ENCODE results near the gene KLF13. TPM values are rescaled to one million over a fixed set of nuclear protein-coding genes. Genes with fewer than 3 reads are reported as not detected.

Gene KLF13
- total RNA-seq, 1 experiment from 2014 or later: 14.1 TPM

- no peaks in the 10 kb centered on the region for H3K36me3 Mint-ChIP-seq (ENCODE audit: insufficient read depth, unreplicated experiment)
- DNase-seq: no peak
- intact Hi-C loops (cut with micrococcal nuclease; ENCODE audit: unreplicated experiment): no loop called here
- no peak overlapping the region for H3K4me3 Mint-ChIP-seq (ENCODE audit: low read depth, unreplicated experiment)
- CTCF ChIA-PET: interaction anchor here (0.6 kb wide), 1 partner anchor 146 kb away, joined by 4 read pairs; no protein-coding TSS in a partner anchor
- H3K27ac Mint-ChIP-seq (ENCODE audit: unreplicated experiment): no peak overlapping the region
- TF ChIP-seq CTCF (IDR thresholded peaks at IDR 0.05; ENCODE audit: unreplicated experiment): no peak
- H3K27me3 Mint-ChIP-seq (ENCODE audit: unreplicated experiment): no peaks in the 10 kb centered on the region
- BruUV-seq (replicated peaks): no TSS peak
- H3K9me3 Mint-ChIP-seq (ENCODE audit: low read depth, unreplicated experiment): no peaks in the 10 kb centered on the region
- no peaks in the 10 kb centered on the region for H3K4me1 Mint-ChIP-seq (ENCODE audit: low read depth, unreplicated experiment)
These were observed 28.8 kb upstream of the KLF13 start for GRCh38 chr15:31297575-31298456.

GRCh38 chr15:31298707-31299172 lies 27.9 kb upstream of the KLF13 start:
- CTCF ChIA-PET: no interaction called here
- Mint-ChIP-seq H3K4me1 (ENCODE audit: low read depth, unreplicated experiment) (no peaks in the 10 kb centered on the region), H3K4me3 (ENCODE audit: low read depth, unreplicated experiment) (no peak overlapping the region), H3K27me3 (ENCODE audit: unreplicated experiment) (no peaks in the 10 kb centered on the region), H3K27ac (ENCODE audit: unreplicated experiment) (no peak overlapping the region), H3K9me3 (ENCODE audit: low read depth, unreplicated experiment) (no peaks in the 10 kb centered on the region), H3K36me3 (ENCODE audit: insufficient read depth, unreplicated experiment) (no peaks in the 10 kb centered on the region)
- intact Hi-C loops (cut with micrococcal nuclease; ENCODE audit: unreplicated experiment): no loop called here
- no TSS peak for BruUV-seq (replicated peaks)
- TF ChIP-seq CTCF (IDR thresholded peaks at IDR 0.05; ENCODE audit: unreplicated experiment): no peak
- DNase-seq: no peak

GRCh38 chr15:31300208-31300661 lies 26.4 kb upstream of the KLF13 start:
- DNase-seq: no peak
- intact Hi-C loops (cut with micrococcal nuclease; ENCODE audit: unreplicated experiment): no loop called here
- Mint-ChIP-seq H3K27ac (ENCODE audit: unreplicated experiment) (no peak overlapping the region), H3K9me3 (ENCODE audit: low read depth, unreplicated experiment) (no peaks in the 10 kb centered on the region), H3K4me1 (ENCODE audit: low read depth, unreplicated experiment) (no peaks in the 10 kb centered on the region), H3K4me3 (ENCODE audit: low read depth, unreplicated experiment) (no peak overlapping the region), H3K36me3 (ENCODE audit: insufficient read depth, unreplicated experiment) (no peaks in the 10 kb centered on the region), H3K27me3 (ENCODE audit: unreplicated experiment) (no peaks in the 10 kb centered on the region)
- no peak for TF ChIP-seq CTCF (IDR thresholded peaks at IDR 0.05; ENCODE audit: unreplicated experiment)
- no TSS peak for BruUV-seq (replicated peaks)
- CTCF ChIA-PET: no interaction called here

GRCh38 chr15:31300981-31301672 lies 25.5 kb upstream of the KLF13 start:
- BruUV-seq (replicated peaks): no TSS peak
- no peaks in the 10 kb centered on the region for H3K9me3 Mint-ChIP-seq (ENCODE audit: low read depth, unreplicated experiment)
- no peak for TF ChIP-seq CTCF (IDR thresholded peaks at IDR 0.05; ENCODE audit: unreplicated experiment)
- H3K36me3 Mint-ChIP-seq (ENCODE audit: insufficient read depth, unreplicated experiment): no peaks in the 10 kb centered on the region
- H3K27me3 Mint-ChIP-seq (ENCODE audit: unreplicated experiment): no peaks in the 10 kb centered on the region
- intact Hi-C loops (cut with micrococcal nuclease; ENCODE audit: unreplicated experiment): no loop called here
- no peaks in the 10 kb centered on the region for H3K4me1 Mint-ChIP-seq (ENCODE audit: low read depth, unreplicated experiment)
- CTCF ChIA-PET: no interaction called here
- no peak for DNase-seq
- no peak overlapping the region for H3K4me3 Mint-ChIP-seq (ENCODE audit: low read depth, unreplicated experiment)
- no peak overlapping the region for H3K27ac Mint-ChIP-seq (ENCODE audit: unreplicated experiment)
